OCI-M2 (cell line): ENCODE measurements around the gene DNAI1.

Source experiments
- DNase-seq: peaks from one replicate; lab custom pipeline; 2025; ENCODE audit not compliant: unreplicated experiment; lab: John Stamatoyannopoulos, UW

DNAI1 gene

DNA sequence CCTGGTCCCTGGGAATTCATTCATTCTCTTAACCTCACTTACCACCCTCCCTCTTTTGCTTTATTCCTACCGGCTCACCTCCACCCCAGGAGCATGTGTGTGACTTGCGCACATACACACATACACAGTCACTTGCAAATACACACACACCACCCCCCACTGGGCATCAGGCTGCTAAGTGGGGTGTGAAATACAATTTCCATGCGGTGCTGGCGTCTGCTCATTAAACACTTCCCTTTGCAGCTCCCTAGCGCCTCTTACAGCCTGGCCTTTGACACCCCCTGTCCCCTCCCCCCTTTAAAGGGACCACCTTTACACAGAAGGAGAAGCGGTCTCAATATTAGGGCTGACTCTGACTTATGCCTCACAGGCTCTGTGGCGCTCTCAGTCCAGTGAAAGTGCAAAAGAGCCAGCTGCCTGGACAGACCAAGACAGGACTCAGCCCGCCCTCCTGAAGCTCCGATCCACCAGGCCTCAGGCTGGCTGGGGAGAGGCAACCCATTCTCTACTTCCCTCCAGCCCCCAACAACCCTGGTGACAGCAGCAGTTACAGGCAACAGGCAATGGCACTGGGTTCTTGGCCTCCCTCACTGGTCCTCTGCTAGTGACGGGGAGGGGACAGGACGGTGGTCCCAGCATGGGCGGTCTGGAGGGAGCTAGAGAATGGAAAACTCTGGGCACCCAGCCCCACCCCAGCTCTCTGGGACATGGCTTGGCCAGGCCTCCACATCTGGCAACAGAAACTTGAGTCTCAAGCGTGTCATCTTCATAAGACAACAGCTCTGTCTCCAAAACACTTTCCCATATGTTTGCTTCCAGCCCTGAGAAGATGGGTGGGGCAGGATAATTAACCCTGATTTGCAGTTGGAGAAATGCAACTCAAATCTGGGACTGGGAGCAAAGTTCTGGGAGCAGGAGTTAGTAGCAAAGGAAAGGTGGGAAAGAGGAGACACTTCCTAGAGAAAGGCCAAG, 52.2 kb downstream of the DNAI1 start:
- DNase-seq: no peak

DNA sequence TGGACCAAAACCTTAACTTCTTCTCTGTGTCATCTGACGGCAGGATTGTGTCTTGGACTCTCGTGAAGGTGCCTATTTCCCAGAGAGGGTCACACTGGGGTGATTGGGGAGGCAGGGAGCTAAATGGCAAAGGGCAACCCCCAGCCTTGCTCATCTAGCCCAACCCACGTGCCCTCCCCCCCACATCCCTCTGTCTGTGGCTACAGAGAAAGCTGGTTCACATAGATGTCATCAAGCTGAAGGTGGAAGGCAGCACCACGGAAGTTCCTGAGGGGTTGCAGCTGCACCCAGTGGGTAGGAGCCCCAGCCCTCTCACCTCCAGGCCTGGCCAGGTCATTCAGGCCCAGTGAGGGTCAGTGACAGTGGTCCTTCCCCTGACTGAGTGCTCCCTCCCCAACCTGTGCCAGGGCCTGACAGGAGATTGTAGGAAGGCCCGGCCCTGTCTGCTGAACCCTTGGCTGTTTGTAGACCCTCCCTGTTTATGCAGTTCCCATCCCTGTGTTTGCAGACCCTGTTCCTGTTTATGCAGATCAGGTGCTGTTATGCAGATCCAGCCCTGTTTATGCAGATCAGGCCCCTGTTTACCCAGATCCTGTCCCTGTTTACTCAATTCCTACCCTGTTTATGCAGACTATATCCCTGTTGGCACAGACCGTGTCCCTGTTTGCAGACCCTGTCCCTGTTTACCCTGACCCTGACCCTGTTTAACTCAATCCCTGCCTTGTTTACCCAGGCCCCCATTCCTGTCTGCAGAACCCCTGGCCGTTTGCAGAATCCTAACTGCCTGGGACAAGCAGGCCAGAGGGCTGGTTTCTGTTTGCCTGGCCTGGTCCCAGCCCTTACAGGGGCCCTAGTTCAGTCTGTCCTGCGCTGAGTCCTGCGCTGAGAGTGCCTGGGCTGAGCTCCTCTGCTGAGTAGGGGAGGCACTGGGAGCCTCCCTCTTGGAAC, 53.8 kb downstream of the DNAI1 start:
- no peak for DNase-seq

- DNase-seq: no peak
Measured at GRCh38 chr9:34513567-34514214, 55.1 kb downstream of the DNAI1 start.

DNA sequence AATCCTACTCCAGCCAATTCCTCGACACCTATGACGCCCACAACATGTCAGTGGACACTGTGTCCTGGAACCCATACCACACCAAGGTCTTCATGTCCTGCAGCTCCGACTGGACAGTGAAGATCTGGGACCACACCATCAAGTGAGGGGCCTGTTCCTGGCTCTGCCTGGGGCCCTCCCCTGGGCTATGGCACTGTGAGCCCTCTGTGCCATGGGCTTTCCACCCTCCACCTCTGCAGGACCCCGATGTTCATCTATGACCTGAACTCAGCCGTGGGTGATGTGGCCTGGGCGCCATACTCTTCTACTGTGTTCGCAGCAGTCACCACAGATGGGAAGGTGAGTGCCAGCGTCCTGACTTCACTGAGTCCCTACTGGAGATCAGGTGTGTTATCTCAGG, 55.8 kb downstream of the DNAI1 start:
- no peak for DNase-seq

- DNase-seq: no peak
Measured at GRCh38 chr9:34514816-34515215, 56.2 kb downstream of the DNAI1 start.

DNA sequence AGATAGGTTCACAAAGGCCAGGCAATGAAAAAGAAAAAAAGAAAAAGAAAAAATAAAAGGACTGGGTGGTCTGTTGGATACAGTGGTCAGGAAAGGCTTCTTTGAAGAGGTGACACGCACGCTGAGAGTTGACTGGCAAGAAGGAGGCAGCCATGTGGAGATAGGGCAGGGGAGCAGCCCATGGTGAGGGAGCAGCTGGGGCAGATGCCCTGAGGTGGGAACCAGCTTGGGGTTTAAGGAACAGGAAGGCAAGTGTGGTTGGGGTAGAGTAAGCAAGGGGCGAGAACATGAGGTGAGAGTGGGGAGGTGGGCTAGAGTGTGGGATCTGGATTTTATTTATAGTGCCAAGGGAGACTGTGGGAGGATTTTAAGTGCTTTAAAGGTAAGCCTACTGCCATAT, 57.4 kb downstream of the DNAI1 start:
- no peak for DNase-seq

- no peak for DNase-seq
Measured at GRCh38 chr9:34517185-34517584, 58.6 kb downstream of the DNAI1 start.

- DNase-seq: no peak
Measured at GRCh38 chr9:34518110-34518616, 59.6 kb downstream of the DNAI1 start.

GRCh38 chr9:34518896-34519295, 60.3 kb downstream of the DNAI1 start:
- no peak for DNase-seq

DNA sequence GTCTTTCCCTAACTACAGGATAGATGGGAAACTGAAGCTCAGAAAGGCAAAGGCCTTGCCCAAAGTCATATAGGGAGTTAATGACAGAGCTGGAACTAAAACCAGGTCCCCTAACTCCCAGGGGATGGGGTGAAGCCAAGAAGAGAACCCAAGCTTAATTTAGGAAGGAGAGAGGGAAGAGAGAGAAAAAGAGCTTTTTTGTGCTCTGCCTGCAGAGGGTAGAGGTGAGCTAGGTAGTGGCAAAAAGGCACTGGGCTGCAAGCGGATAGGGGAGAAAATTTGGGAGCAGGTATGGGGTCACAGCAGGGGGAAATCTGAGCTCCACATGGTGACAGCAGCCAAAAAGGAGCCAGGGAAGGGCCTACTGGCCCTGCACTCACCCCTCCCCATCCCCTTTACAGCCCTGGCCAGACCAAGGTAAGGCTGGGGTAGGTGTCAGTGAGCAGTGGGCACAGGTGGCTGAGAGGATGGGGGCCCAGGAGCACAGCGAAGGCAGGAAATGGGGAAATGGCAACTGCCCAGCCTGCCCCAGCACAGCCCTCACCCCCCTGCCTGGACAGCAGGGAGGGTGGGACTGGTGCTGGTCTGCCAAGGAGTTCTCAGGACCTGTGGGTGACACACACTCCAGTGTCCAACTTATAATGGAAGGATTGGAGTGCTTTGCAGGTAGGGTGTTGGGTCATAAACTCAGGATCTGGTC, 60.9 kb downstream of the DNAI1 start:
- no peak for DNase-seq

- no peak for DNase-seq
Measured at GRCh38 chr9:34520096-34520495, 61.5 kb downstream of the DNAI1 start.

GRCh38 chr9:34520505-34521385, 62.1 kb downstream of the DNAI1 start:
- no peak for DNase-seq

GRCh38 chr9:34521406-34522045, 62.9 kb downstream of the DNAI1 start:
- DNase-seq: no peak

DNA sequence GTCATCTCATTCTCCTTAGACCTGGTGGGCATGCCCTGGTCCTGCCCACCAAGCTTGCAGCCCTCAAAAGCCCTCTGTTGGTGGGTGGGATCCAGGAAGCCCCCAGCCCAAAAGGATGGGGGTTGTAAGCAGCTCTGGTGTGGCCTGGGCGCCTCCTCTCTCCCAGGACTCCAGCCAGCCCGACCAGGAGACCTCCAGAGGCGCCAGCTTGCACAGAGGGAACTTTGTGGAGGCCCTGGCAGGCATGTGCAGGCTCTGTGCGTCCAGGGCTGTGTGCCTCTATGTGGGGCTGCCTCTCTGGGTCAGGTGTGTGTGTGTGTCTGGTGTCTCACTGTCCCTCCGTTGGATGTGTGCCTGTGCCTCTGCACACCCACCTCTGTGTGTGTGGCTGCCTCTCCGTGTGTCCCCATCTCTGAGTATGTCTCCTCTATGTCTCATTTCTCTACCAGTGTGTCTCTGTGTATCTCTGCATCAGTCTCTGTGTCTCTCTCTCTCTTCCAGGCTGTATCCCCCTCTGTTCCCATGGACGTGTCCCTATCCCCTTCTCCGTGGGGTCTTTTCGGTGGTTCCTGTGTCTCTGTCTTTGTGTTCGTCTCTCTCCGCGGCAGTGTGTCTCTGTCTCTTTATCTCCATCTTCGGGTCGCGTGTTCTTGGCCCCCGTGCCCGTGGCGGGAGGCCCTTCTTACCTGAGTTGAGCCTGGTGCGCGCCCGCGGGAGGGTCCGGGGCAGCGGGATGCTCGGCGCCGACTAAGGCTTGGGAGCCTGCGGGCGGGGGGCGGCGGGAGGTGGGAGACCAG, 63.7 kb downstream of the DNAI1 start:
- no peak for DNase-seq

- DNase-seq: peak; percentile 22
Measured at GRCh38 chr9:34522971-34523797, 64.6 kb downstream of the DNAI1 start, which contains the start of gene ENHO. ENHO (minus strand) TSS chr9:34522990; CDS start chr9:34521695, 1,295 bp downstream.

- no peak for DNase-seq
Measured at GRCh38 chr9:34524349-34524748, 65.7 kb downstream of the DNAI1 start.

- DNase-seq: no peak
Measured at GRCh38 chr9:34526026-34526425, 67.4 kb downstream of the DNAI1 start.
